Astrocyte (in vitro differentiated cells and primary cell): ENCODE data around the gene ELMO1. TPM values are rescaled to one million over a fixed set of nuclear protein-coding genes. Genes with fewer than 3 reads are reported as not detected.

Experiments used
- DNase-seq: peaks from one replicate; pipeline ENCODE4 v3.0.0-alpha.2; 2010; ENCODE audit warnings: low read depth
- FAIRE-seq: peaks from 2 replicates; lab custom pipeline; 2011; peaks lifted over from hg19 to GRCh38; lab: Jason Lieb, UNC
- H2AFZ ChIP-seq: 2 replicates; pipeline ENCODE4 v1.6.0; 2012; ENCODE audit warnings: low read depth, low read length, inconsistent platforms
- H3K27ac ChIP-seq: 2 replicates; pipeline ENCODE4 v1.5.1; 2011; ENCODE audit warnings: low read depth, low read length, inconsistent platforms
- H3K27me3 ChIP-seq: 2 replicates; pipeline ENCODE4 v1.6.0; 2011; ENCODE audit warnings: low read length, inconsistent platforms; ENCODE audit not compliant: insufficient read depth
- H3K36me3 ChIP-seq: 2 replicates; pipeline ENCODE4 v1.5.1; 2011; ENCODE audit warnings: low read length, inconsistent platforms; ENCODE audit not compliant: insufficient read depth
- H3K4me1 ChIP-seq: 2 replicates; pipeline ENCODE4 v1.5.1; 2011; ENCODE audit warnings: low read length, inconsistent platforms; ENCODE audit not compliant: insufficient read depth
- H3K4me2 ChIP-seq: 2 replicates; pipeline ENCODE4 v1.6.0; 2012; ENCODE audit warnings: low read length, inconsistent platforms
- H3K4me3 ChIP-seq: 2 replicates; pipeline ENCODE4 v1.5.1; 2011; ENCODE audit warnings: low read depth, mild to moderate bottlenecking, low read length, inconsistent platforms; ENCODE audit not compliant: insufficient read depth
- H3K79me2 ChIP-seq: 2 replicates; pipeline ENCODE4 v1.6.0; 2012; ENCODE audit warnings: mild to moderate bottlenecking, low read length, inconsistent platforms; ENCODE audit not compliant: insufficient read depth
- H3K9ac ChIP-seq: 2 replicates; pipeline ENCODE4 v1.6.0; 2012; ENCODE audit warnings: mild to moderate bottlenecking, low read length, inconsistent platforms
- H3K9me3 ChIP-seq: 2 replicates; pipeline ENCODE4 v1.5.1; 2012; ENCODE audit warnings: low read depth, mild to moderate bottlenecking, low read length, inconsistent platforms; ENCODE audit not compliant: insufficient read depth
- H4K20me1 ChIP-seq: 2 replicates; pipeline ENCODE4 v1.6.0; 2012; ENCODE audit warnings: low read length, inconsistent platforms; ENCODE audit not compliant: insufficient read depth
- H3K27ac Mint-ChIP-seq: one replicate; pipeline ENCODE4 v1.8.0; 2021; ENCODE audit warnings: mild to moderate bottlenecking, mixed read lengths; ENCODE audit not compliant: unreplicated experiment
- H3K27me3 Mint-ChIP-seq: one replicate; pipeline ENCODE4 v1.8.0; 2021; ENCODE audit warnings: low read depth, mixed read lengths; ENCODE audit not compliant: unreplicated experiment
- H3K36me3 Mint-ChIP-seq: one replicate; pipeline ENCODE4 v1.8.0; 2021; ENCODE audit warnings: low read depth, mixed read lengths; ENCODE audit not compliant: unreplicated experiment
- H3K4me1 Mint-ChIP-seq: one replicate; pipeline ENCODE4 v1.8.0; 2021; ENCODE audit warnings: low read depth, mixed read lengths; ENCODE audit not compliant: unreplicated experiment
- H3K4me3 Mint-ChIP-seq: one replicate; pipeline ENCODE4 v1.8.0; 2021; ENCODE audit warnings: mild to moderate bottlenecking, moderate library complexity, mixed read lengths; ENCODE audit not compliant: unreplicated experiment
- H3K9me3 Mint-ChIP-seq: one replicate; pipeline ENCODE4 v1.8.0; 2021; ENCODE audit warnings: mild to moderate bottlenecking, mixed read lengths; ENCODE audit not compliant: unreplicated experiment
- EZH2 ChIP-seq: IDR thresholded peaks from 2 replicates; pipeline ENCODE4 v1.6.1; 2012; ENCODE audit warnings: mild to moderate bottlenecking, low read length, inconsistent platforms; ENCODE audit not compliant: insufficient read depth
- total RNA-seq: library from RNA; stranded (reverse); gene quantifications from 2 replicates; pipeline ENCODE4 v1.2.1, GENCODE V29; 2021
- TF ChIP-seq, protein P1 (sequence below): IDR thresholded peaks from 2 replicates; pipeline ENCODE4 v1.5.1; 2011; ENCODE audit warnings: low read depth, mild to moderate bottlenecking, inconsistent platforms, low read length, moderate library complexity; ENCODE audit not compliant: insufficient read depth

The ELMO1 gene
- total RNA-seq, 1 donor from 2014 or later: 20.4 TPM

DNA sequence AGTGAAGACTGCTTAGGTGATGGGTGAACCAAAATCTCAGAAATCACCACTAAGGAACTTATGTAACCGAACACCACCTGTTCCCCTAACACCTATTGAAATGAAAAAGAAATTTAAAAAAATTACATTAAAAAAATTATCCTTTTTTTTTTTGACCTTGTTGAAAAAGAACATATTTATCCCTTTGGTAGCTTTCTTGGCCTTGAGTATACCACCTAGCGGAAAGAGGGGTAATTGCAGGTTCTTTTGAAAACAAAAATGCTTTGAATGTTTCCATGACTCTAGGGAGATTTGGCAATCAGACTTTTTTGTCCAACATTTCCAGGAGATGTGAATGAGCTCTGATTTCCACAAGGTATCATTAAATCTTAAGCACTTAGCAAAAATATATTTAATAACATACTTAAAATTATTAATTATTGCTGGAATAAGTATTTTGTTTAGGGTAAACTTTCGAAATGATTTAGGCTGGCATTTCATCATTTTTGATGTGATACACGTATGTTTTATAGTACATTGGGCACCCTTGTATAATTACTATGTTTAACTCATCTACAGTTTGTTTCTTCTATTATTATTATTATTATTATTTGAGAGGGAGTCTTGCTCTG lies 47.0 kb upstream of the ELMO1 start:
- peaks cover 4% of the 10 kb centered on the region for H3K9me3 Mint-ChIP-seq
- DNase-seq: no peak
- no peak overlapping the region for H3K27ac Mint-ChIP-seq
- H2AFZ ChIP-seq: no peak overlapping the region
- H3K36me3 ChIP-seq: no peaks in the 10 kb centered on the region
- no peaks in the 10 kb centered on the region for H4K20me1 ChIP-seq
- no peaks in the 10 kb centered on the region for H3K79me2 ChIP-seq
- no peak overlapping the region for H3K4me3 Mint-ChIP-seq
- H3K36me3 Mint-ChIP-seq: no peaks in the 10 kb centered on the region
- no peak for FAIRE-seq
- no peaks in the 10 kb centered on the region for H3K27me3 ChIP-seq
- no peaks in the 10 kb centered on the region for H3K27me3 Mint-ChIP-seq
- TF ChIP-seq, protein P1, sequence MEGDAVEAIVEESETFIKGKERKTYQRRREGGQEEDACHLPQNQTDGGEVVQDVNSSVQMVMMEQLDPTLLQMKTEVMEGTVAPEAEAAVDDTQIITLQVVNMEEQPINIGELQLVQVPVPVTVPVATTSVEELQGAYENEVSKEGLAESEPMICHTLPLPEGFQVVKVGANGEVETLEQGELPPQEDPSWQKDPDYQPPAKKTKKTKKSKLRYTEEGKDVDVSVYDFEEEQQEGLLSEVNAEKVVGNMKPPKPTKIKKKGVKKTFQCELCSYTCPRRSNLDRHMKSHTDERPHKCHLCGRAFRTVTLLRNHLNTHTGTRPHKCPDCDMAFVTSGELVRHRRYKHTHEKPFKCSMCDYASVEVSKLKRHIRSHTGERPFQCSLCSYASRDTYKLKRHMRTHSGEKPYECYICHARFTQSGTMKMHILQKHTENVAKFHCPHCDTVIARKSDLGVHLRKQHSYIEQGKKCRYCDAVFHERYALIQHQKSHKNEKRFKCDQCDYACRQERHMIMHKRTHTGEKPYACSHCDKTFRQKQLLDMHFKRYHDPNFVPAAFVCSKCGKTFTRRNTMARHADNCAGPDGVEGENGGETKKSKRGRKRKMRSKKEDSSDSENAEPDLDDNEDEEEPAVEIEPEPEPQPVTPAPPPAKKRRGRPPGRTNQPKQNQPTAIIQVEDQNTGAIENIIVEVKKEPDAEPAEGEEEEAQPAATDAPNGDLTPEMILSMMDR: peak; percentile 64
- no peak for TF ChIP-seq EZH2
- H3K4me1 Mint-ChIP-seq: peaks cover 7% of the 10 kb centered on the region
- H3K9ac ChIP-seq: no peak overlapping the region
- H3K9me3 ChIP-seq: no peaks in the 10 kb centered on the region
- no peak overlapping the region for H3K4me2 ChIP-seq
- no peaks in the 10 kb centered on the region for H3K4me1 ChIP-seq
- no peak overlapping the region for H3K27ac ChIP-seq
- no peak overlapping the region for H3K4me3 ChIP-seq

DNA sequence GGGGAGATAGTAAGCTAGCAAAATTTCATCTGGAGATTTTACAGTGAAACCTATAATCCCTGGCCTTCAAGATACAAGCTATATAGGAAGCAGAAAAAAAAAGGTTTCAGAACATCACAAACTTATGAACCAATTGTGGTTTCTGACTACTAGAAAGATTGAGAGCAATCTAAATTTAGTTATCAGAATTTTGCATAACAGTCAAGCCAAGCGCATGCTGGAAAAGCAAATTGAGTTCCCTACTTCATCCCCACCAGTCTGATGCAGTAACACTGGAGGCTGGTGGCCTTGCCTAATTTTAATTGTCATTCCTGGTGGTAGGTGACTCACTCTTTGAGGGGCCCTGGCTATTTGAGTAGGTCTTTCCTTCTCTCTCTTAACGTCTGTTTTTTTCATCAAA lies 46.3 kb upstream of the ELMO1 start:
- H3K27me3 Mint-ChIP-seq: no peaks in the 10 kb centered on the region
- Histone ChIP-seq H3K4me3 (no peak overlapping the region), H3K9me3 (no peaks in the 10 kb centered on the region), H3K4me1 (no peaks in the 10 kb centered on the region), H3K36me3 (no peaks in the 10 kb centered on the region), H3K9ac (no peak overlapping the region), H2AFZ (no peak overlapping the region), H3K27me3 (no peaks in the 10 kb centered on the region), H4K20me1 (no peaks in the 10 kb centered on the region), H3K4me2 (no peak overlapping the region), H3K27ac (no peak overlapping the region), H3K79me2 (no peaks in the 10 kb centered on the region)
- TF ChIP-seq EZH2: no peak
- TF ChIP-seq, protein P1: no peak
- peaks cover 11% of the 10 kb centered on the region for H3K4me1 Mint-ChIP-seq
- DNase-seq (no peak), FAIRE-seq (no peak)
- no peak overlapping the region for H3K4me3 Mint-ChIP-seq
- H3K9me3 Mint-ChIP-seq: peaks cover 4% of the 10 kb centered on the region
- no peak overlapping the region for H3K27ac Mint-ChIP-seq
- H3K36me3 Mint-ChIP-seq: no peaks in the 10 kb centered on the region

DNA sequence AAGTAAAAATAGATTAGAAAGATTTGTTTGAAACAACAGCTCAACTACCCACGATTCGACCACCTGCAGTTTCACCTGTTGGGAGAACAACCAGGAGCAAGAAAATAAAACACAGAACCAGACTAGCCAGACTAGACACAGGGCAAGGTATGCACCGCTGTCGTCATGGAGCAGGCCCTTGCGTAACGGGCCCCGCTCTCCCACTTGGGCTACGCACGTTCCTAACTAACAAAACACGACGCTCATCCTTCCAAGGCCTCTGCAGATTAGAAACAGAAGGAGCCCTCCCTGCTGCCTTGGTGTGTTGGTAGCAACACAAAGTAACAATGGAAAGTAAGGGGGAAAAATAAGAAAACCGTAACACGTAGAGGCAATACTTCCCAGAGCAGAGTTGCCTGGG lies 45.1 kb upstream of the ELMO1 start:
- Histone ChIP-seq H3K4me2 (no peak overlapping the region), H3K4me3 (no peak overlapping the region)

More for the DNA sequence above, 45.1 kb upstream of the ELMO1 start:
- Mint-ChIP-seq H3K4me1 (peaks cover 18% of the 10 kb centered on the region), H3K9me3 (peaks cover 4% of the 10 kb centered on the region), H3K27ac (no peak overlapping the region), H3K4me3 (no peak overlapping the region), H3K36me3 (no peaks in the 10 kb centered on the region), H3K27me3 (no peaks in the 10 kb centered on the region)
- no peaks in the 10 kb centered on the region for H3K4me1 ChIP-seq
- no peak for FAIRE-seq
- H3K9me3 ChIP-seq: no peaks in the 10 kb centered on the region
- H3K9ac ChIP-seq: no peak overlapping the region
- H3K27me3 ChIP-seq: no peaks in the 10 kb centered on the region
- H3K36me3 ChIP-seq: no peaks in the 10 kb centered on the region
- no peak for DNase-seq
- H2AFZ ChIP-seq: no peak overlapping the region
- H4K20me1 ChIP-seq: no peaks in the 10 kb centered on the region
- TF ChIP-seq, protein P1: no peak
- no peak for TF ChIP-seq EZH2
- H3K79me2 ChIP-seq: no peaks in the 10 kb centered on the region
- H3K27ac ChIP-seq: no peak overlapping the region
